ENCODE measurements around the gene SLC25A26. TPM values are rescaled to one million over a fixed set of nuclear protein-coding genes. Genes with fewer than 3 reads are reported as not detected.
A peak's percentile ranks its signal among the peaks of the same experiment; 100 is the strongest.
"Not testable (repeated sequence)": the region's sequence is repeated elsewhere in the genome, so short reads cannot be mapped to it uniquely, and the experiment has no call there.

SLC25A26 gene
- total RNA-seq, 4 donors from 2014 or later, result 4.2 to 17.3 (median 12.2) TPM

DNA sequence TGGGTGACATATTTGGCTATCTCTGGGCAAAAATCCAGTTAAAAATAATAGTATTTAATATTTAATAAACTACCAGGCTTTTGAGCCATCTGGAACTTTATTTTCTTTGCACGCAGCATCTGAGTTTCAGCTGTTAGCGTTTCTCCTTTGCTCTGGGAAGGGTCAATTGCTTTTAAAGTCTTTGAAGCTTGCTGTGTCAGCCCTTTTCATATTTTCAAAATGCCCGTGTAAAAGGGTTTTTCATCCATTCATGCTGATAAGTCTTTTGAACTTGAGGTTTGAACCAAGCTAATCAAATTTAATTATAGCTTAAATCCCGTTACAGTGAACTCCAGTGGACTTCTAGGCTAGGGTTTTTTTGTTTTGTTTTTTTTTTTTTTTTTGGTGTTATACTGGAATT, 79.1 kb downstream of the SLC25A26 start:
- Histone ChIP-seq H3K4me1 (peaks cover 11 to 23% (median 17%) of the 10 kb centered on the region in 4 donors), H3K9me3 (no peaks in the 10 kb centered on the region), H3K36me3 (no peaks in the 10 kb centered on the region), H3K27ac (no peak overlapping the region), H3K4me3 (no peak overlapping the region), H3K27me3 (no peaks in the 10 kb centered on the region)
- intact Hi-C loops (cut with DNase I; ENCODE audit: low total_unique reads) (no loop called here), in situ Hi-C loops (cut with MboI; ENCODE audit: low pct_ligation_motif_present in 1 of 4, low pct_unique_long_range_greater_than_20kb in 1 of 4, low sequenced_read_pairs in 3 of 4) (no loop called here)
- no peak for DNase-seq
- 82 to 86% methylated on average over 4 of the region's 4 CpGs for WGBS, 2 donors (ENCODE audit: low coverage in 1 of 2)
- TF ChIP-seq POLR2A (IDR thresholded peaks at IDR 0.05) (no peak), POLR2AphosphoS5 (IDR thresholded peaks at IDR 0.05) (no peak)
- TF ChIP-seq, protein P1, sequence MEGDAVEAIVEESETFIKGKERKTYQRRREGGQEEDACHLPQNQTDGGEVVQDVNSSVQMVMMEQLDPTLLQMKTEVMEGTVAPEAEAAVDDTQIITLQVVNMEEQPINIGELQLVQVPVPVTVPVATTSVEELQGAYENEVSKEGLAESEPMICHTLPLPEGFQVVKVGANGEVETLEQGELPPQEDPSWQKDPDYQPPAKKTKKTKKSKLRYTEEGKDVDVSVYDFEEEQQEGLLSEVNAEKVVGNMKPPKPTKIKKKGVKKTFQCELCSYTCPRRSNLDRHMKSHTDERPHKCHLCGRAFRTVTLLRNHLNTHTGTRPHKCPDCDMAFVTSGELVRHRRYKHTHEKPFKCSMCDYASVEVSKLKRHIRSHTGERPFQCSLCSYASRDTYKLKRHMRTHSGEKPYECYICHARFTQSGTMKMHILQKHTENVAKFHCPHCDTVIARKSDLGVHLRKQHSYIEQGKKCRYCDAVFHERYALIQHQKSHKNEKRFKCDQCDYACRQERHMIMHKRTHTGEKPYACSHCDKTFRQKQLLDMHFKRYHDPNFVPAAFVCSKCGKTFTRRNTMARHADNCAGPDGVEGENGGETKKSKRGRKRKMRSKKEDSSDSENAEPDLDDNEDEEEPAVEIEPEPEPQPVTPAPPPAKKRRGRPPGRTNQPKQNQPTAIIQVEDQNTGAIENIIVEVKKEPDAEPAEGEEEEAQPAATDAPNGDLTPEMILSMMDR (IDR thresholded peaks at IDR 0.05), result no peak

DNA sequence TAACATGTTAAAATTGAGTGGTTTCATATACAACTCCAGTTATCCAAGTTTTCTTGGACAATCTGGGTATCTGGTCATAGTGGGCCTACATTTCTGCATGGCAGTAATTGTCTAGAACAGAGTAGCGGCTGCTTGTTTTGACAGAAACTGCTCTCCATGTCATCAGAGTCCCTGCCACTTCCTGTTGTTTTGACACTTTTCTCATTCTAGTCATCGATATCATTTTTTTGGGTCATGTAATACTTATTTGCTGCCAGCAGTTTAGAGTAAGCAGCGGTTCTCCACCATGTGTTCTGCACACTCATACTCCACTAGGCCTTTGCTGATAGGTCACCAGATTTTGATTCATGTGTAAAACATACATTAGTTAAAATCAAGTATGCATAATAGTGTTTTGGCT, 81.5 kb downstream of the SLC25A26 start:
- no peak for DNase-seq

DNA sequence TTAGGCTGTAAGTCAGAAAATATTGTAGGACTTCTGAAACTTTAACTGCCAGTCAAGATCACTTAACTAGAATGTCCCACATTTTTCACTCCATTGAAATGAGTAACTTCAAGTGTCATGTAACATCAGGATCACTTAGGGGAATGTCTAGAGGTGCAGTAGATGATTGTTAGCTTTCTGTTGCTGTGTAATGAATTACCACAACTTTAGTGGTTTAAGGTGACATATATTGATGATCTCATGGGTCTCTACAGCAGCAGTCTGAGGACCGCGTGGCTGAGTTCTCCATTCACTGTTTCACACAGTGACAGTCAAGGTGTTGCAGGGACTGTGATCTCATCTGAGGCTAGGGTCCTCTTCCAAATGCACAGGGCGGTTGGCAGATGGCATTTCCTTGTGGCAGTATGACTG, 82.7 kb downstream of the SLC25A26 start:
- peaks cover 0 to 7% (median 3%) of the 10 kb centered on the region in 4 donors for H3K4me1 ChIP-seq
- intact Hi-C loops (cut with DNase I; ENCODE audit: low total_unique reads), result no loop called here
- no peak overlapping the region for H3K4me3 ChIP-seq
- peak overlapping the region in 3 of 4 donors; percentile 31 to 51 (median 34) for H3K27ac ChIP-seq
- H3K27me3 ChIP-seq, result no peaks in the 10 kb centered on the region
- no peak for TF ChIP-seq POLR2A (IDR thresholded peaks at IDR 0.05)
- TF ChIP-seq, protein P1 (IDR thresholded peaks at IDR 0.05), result no peak
- TF ChIP-seq POLR2AphosphoS5 (IDR thresholded peaks at IDR 0.05), result no peak
- no peak for TF ChIP-seq EP300 (IDR thresholded peaks at IDR 0.05; ENCODE audit: low read depth)
- no peaks in the 10 kb centered on the region for H3K9me3 ChIP-seq
- H3K36me3 ChIP-seq, result no peaks in the 10 kb centered on the region
- in situ Hi-C loops (cut with MboI; ENCODE audit: low pct_ligation_motif_present in 1 of 4, low pct_unique_long_range_greater_than_20kb in 1 of 4, low sequenced_read_pairs in 3 of 4), result no loop called here
- 94 to 100% methylated on average over 1 to 3 of the region's 3 CpGs for WGBS, 2 donors (ENCODE audit: low coverage in 1 of 2)
- DNase-seq, result no peak

More for the DNA sequence above, 81.5 kb downstream of the SLC25A26 start:
- intact Hi-C loops (cut with DNase I; ENCODE audit: low total_unique reads) (no loop called here), in situ Hi-C loops (cut with MboI; ENCODE audit: low pct_ligation_motif_present in 1 of 4, low pct_unique_long_range_greater_than_20kb in 1 of 4, low sequenced_read_pairs in 3 of 4) (no loop called here)
- WGBS, 2 donors (ENCODE audit: low coverage in 1 of 2), result 75 to 80% methylated on average over 3 of the region's 3 CpGs
- TF ChIP-seq EP300 (IDR thresholded peaks at IDR 0.05; ENCODE audit: low read depth), result no peak
- TF ChIP-seq POLR2AphosphoS5 (IDR thresholded peaks at IDR 0.05), result no peak
- no peak for TF ChIP-seq POLR2A (IDR thresholded peaks at IDR 0.05)
- TF ChIP-seq, protein P1 (IDR thresholded peaks at IDR 0.05), result no peak
- H3K36me3 ChIP-seq, result no peaks in the 10 kb centered on the region
- H3K27me3 ChIP-seq, result no peaks in the 10 kb centered on the region
- peaks cover 7 to 19% (median 13%) of the 10 kb centered on the region in 4 donors for H3K4me1 ChIP-seq
- H3K4me3 ChIP-seq, result no peak overlapping the region
- H3K9me3 ChIP-seq, result no peaks in the 10 kb centered on the region
- peak overlapping the region in 2 of 4 donors; percentile 32 to 51 for H3K27ac ChIP-seq

DNA sequence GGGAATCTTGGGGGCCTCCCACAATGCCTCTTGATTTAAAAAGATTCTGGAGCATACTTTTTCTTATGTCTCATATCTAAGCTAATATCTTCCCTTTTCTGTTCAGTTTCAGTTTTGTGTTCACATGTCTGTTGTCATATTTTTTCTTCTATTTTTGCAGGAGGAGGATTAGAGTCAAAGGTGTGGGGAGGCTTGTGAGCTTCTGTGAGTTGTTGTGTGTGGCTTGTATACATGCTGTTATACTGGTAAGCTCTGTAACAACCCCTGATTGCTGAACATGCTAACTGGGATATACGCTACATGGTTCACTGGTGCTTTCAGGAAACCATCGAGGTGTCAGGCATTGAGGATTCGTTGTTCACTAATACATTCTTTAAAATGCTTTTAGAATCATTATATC, 83.5 kb downstream of the SLC25A26 start:
- intact Hi-C loops (cut with DNase I; ENCODE audit: low total_unique reads) (no loop called here), in situ Hi-C loops (cut with MboI; ENCODE audit: low pct_ligation_motif_present in 1 of 4, low pct_unique_long_range_greater_than_20kb in 1 of 4, low sequenced_read_pairs in 3 of 4) (no loop called here)
- TF ChIP-seq, protein P1 (IDR thresholded peaks at IDR 0.05), result no peak
- no peak for TF ChIP-seq EP300 (IDR thresholded peaks at IDR 0.05; ENCODE audit: low read depth)
- no peak for TF ChIP-seq POLR2AphosphoS5 (IDR thresholded peaks at IDR 0.05)
- no peak for TF ChIP-seq POLR2A (IDR thresholded peaks at IDR 0.05)
- DNase-seq, result no peak
- H3K27ac ChIP-seq, result peak overlapping the region in 2 of 4 donors; percentile 7 to 51
- 74 to 84% methylated on average over 3 of the region's 3 CpGs for WGBS, 2 donors (ENCODE audit: low coverage in 1 of 2)
- H3K4me3 ChIP-seq, result no peak overlapping the region
- no peaks in the 10 kb centered on the region for H3K9me3 ChIP-seq
- H3K4me1 ChIP-seq, result peaks cover 0 to under 1% (median 0%) of the 10 kb centered on the region in 4 donors
- no peaks in the 10 kb centered on the region for H3K36me3 ChIP-seq
- H3K27me3 ChIP-seq, result no peaks in the 10 kb centered on the region

GRCh38 chr3:66306086-66306485, 85.3 kb downstream of the SLC25A26 start:
- H3K4me1 ChIP-seq; intact Hi-C loops (cut with DNase I; ENCODE audit: low total_unique reads); H3K36me3 ChIP-seq; H3K9me3 ChIP-seq; in situ Hi-C loops (cut with MboI; ENCODE audit: low pct_ligation_motif_present in 1 of 4, low pct_unique_long_range_greater_than_20kb in 1 of 4, low sequenced_read_pairs in 3 of 4); H3K4me3 ChIP-seq; H3K27me3 ChIP-seq; DNase-seq; H3K27ac ChIP-seq: not testable (repeated sequence)
- 91 to 97% methylated on average over 7 of the region's 7 CpGs for WGBS, 2 donors (ENCODE audit: low coverage in 1 of 2)

DNA sequence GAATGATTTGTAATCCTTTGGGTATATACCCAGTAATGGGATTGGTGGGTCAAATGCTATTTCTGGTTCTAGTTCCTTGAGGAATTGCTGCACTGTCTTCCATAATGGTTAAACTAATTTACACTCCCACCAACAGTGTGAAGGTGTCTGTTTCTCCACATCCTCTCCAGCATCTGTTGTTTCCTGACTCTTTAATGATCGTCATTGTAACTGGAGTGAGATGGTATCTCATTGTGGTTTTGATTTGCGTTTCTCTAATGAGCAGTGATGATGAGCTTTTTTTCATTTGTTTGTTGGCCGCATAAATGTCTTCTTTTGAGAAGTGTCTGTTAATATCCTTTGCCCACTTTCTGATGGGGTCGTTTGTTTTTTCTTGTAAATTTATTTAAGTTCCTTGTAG, 86.2 kb downstream of the SLC25A26 start:
- intact Hi-C loops (cut with DNase I; ENCODE audit: low total_unique reads); H3K4me3 ChIP-seq; H3K27ac ChIP-seq; H3K4me1 ChIP-seq; H3K36me3 ChIP-seq; H3K9me3 ChIP-seq; DNase-seq; H3K27me3 ChIP-seq; in situ Hi-C loops (cut with MboI; ENCODE audit: low pct_ligation_motif_present in 1 of 4, low pct_unique_long_range_greater_than_20kb in 1 of 4, low sequenced_read_pairs in 3 of 4): not testable (repeated sequence)
- WGBS, 2 donors (ENCODE audit: low coverage in 1 of 2), result 73 to 76% methylated on average over 4 of the region's 4 CpGs

All from transverse colon (tissue), 4 donors.